T-helper 2 cell (primary cell): ENCODE data around the gene WWC2.

Source experiments
- DNase-seq, 5 experiments: peaks; one replicate each; pipeline versions ENCODE4 v3.0.0 to v3.0.0-alpha.2; 2012 to 2022

The WWC2 gene

DNA sequence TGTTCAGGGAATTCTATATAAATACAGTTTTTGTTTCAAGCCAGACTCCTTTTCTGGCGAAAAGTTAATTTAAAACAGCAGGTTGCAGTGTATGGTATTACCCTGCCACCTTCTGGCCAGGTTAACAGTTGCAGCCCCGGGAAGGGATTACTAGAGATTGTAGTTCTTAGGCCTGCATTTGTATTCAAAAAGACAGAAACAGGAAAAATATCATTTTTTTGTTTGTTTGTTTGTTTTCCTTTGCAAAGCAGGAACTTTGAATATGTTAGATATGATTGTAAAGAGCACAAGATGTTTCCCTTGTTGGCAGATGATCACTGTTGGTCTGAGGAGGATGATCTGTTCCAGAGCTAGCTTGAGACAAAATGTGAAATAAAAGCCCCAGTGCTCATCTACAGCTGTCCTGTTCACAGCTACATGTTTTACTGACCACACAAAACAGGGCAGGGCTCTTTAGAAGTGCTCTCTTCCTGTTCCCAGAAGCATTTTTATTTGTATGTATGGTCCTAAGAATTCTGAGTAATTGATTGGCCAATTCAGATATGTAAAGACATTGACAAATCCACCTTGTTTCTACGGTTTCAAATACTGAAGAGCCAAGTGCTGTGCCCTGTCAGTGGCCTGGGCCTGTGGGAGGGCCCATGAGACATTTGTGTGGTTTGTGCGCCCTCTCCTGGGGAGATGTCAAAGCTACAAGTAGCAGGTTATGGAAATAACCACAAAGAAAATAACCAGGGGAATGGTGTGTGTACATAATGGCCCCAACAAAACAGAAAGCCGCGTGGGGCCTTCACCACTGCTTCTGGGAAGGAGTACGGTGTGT is 163.1 kb downstream of the WWC2 start:
- peak in 4 of 5 experiments; percentile 42 to 70 (median 49) for DNase-seq

DNA sequence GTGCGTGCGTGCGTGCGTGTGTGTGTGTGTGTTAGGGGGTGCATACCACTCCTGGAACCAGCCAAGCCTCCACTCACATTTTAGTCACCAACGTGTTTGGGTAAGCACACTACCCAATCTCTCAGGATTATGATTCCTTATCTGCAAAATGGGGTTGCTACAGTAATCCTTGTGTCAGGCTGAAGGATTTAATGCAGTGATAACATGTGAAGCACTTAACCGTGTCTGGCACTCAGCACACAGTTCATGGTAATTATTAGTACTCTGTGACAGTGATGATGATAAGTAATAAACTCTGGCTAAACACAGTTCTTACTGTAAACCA is 163.7 kb downstream of the WWC2 start:
- no peak for DNase-seq

DNA sequence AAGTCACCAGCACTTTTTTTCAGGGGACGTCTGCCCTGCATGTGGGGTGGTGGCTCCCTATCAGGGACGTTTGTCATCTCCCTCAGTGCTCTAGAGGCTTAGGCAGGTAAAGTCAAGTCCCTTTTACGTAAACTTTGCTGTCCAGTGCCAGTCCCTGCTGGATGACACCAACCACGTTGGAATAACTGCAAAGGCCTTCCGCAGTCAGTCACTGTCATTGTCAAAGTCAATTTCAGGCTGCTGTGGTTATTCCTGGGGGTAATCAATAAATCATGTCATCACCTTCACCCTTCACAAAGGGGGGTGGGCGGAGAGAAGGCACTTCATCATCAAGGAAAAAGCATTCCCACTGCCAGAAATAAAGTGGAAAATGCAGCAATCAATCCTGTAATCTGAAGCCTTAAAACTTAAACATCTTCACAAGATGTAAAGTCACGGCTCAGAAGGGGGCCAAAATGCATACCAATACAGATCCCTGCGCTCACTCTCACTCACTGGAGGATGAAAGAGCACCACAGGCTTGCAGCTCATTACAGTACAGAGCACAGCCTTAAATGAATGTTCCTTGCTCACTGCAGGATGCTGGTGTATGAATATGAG is 164.8 kb downstream of the WWC2 start:
- DNase-seq = no peak

DNA sequence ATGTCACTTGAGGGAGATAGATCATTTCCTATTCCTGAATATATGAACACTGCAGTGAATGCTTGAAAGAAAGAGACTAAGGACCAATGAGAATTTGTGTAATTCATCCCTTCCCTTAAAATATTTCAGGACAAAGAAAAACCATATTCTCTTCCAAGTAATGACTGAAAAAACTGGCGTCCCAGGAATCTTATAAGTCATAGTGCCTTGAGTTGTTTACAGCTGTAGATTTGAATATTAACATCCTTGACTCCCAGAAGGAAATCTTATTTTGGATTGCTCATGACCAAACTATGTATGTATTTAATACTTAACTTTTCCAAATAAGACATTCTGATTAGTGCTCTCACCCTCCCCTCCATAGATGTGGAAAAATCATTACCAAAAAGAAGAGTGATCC is 165.6 kb downstream of the WWC2 start:
- no peak for DNase-seq

DNA sequence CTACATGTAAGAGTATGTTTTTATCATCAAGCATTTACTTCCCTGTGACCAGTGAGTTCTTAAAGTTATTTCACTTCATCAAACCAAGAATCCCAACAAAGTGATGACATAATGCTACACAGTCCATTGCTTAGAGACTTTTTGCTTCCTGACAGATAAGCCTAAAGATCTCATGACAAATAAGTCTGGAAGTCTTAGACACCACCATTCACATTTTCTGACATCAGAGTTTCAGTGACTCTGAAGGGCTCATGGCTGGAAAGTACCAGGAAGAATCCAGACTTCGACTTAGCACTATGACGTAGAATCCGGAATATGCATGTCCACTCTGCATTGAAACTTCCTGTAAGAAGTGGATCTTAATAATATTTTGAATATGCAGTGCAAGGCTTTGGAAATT is 167.3 kb downstream of the WWC2 start:
- DNase-seq = no peak

DNA sequence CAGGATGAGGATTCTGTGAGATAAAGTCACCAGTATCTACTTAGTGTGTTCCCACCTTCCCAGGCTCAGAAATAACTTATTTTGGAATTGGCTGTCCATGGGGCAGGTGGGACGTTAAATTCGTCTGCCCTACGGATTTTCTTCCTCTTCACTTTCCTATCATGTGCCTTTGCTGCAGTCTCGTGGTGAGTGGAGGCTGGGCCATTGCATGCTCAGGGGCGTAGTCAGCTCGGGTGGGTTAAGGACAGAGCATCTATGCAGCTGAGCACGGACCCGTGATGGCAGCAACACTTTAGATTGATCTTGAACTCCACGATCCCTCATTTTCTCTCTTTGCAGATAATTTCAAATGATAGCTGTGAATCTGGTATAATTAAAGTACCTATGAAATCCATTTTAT is 169.5 kb downstream of the WWC2 start:
- no peak for DNase-seq

DNA sequence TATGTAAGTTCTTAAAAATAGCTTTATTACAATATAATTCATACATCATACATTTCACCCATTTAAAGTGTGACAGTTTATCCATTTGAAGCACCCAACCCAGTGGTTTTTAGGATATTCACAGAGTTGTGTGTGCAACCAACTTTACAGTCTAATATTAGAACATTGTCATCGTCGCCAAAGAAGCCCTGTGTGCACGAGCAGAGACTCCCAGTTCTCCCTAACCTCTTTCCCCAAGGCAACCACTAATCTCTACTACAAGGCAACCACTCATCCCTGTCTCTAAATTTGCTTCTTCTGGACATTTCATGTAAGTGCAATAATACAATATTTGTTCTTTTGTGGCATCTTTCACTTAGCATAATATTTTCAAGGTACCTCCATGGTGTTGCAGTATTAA is 173.3 kb downstream of the WWC2 start:
- no peak for DNase-seq

DNA sequence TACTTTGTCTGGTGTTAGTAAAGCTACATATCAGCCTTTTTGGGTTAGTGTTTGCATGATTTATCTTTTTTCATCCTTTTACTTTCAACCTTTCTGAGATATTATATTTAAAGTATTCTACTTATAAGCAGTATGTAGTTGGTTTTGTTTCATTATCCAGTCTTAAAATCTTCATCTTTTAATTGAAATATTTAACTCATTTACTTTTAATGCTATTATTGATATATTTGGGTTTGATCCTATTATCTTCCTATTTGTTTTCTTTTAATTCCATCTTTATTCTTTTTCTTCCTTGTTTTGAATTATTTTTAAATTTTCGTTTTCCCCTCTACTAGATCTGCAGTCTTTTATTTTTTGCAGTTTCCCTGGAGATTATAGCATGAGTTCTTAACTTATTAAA is 177.0 kb downstream of the WWC2 start:
- no peak for DNase-seq

DNA sequence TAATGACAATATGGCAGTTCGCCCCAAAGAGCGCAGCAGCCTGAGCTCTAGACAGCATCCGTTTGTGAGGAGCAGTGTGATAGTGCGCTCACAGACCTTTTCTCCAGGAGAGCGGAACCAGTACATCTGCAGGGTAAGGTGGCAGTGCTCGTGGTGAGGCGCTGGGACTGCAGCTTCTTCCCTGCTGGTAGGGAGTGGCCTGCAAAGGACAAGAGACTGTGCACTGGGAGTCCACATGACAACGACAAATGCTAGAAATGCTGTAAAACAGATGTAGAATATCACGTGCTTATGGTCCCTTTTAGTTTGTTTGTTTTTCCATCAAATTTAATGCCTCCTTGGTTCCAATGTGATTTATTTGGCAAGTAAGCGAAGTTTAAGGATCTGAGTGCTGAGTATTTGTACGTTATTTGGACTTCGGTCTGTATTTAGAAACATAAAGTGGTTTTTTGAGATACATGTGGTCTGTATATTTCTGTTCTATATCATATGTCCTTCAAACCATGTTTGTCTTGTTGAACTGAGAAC is 185.3 kb downstream of the WWC2 start:
- no peak for DNase-seq

DNA sequence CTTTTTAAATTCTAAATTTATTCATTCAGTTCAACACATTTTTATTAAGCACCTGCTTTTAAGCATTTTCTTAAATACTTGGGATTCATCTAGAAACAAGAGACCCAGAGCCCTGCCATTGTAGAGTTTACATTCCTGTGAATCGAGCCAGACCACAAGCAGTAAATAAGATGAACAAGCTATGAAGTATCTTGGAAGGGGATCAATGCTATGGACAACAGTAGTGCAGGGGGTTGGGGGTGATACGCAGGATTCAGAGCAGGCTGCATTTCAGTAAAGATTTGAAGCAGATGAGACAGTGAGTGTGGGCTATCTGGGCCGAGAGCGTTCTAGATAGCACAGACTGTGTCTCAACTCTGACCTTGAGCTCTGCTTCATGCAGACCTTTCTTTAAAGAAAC is 185.9 kb downstream of the WWC2 start:
- DNase-seq = no peak

DNA sequence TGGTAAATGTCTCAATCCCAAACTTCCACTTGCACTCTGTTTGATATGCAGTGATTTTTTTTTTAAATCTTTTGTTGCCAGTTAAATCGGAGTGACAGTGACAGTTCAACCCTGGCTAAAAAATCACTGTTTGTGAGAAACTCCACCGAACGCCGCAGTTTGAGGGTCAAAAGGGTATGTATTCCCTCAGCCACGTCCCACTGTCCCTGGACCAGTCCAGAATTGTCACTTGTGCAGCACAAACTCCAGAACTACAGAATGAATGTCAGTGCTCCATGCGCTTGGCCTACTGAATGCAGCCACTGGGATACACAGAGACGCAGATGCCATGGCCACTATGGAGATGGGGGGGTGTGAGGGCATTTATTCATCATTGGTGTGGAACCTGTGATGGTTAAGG is 186.8 kb downstream of the WWC2 start:
- DNase-seq = no peak

DNA sequence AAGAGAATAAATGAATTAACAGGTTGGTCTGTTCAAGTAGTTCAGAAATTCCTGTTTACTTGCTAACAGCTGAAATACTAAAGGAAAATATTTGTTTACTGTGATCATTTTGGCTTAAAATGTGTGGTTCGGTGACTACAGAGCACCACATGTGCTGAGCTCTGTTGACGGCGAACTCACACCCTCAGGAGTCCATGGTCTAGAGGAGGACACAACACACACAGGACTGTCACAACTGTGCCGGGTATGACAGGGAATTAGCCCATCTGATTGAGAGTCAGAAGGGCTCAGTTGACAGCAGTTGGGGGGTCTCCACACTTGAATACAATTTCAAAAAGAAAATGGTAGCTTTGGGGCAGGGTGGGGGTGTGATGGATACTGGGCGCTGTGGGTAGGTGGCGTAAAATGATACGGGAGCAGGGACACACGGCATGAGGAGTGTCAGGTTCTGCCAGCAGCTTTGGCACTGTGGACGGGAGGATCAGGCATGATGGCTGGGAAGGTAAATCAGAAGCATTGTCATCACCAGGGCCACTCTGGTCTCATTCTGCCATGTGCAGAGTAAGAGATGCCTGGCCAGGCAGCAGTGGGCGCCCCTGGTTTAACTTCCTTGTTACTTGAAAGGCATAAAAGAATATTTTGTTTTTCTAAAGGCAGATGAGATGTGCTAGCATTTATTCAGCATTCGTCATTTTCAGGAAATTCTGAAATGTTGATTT is 187.7 kb downstream of the WWC2 start:
- no peak for DNase-seq

DNA sequence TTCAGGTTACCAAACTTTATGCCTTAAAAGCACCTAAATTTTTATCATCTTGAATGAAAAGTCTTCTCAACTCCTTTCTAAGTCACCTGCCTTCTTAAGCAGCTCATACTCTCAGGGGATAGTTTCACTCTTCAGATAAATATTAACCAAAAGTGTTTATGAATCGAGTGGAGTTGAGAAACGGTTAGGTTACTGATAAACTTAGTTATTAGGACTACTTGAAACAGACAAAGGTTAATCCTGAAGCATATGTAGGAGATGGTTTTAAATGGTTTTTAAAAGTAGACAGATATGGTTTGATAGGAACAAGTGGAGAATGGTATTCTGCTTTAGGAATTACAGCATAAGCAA is 188.2 kb downstream of the WWC2 start:
- no peak for DNase-seq

DNA sequence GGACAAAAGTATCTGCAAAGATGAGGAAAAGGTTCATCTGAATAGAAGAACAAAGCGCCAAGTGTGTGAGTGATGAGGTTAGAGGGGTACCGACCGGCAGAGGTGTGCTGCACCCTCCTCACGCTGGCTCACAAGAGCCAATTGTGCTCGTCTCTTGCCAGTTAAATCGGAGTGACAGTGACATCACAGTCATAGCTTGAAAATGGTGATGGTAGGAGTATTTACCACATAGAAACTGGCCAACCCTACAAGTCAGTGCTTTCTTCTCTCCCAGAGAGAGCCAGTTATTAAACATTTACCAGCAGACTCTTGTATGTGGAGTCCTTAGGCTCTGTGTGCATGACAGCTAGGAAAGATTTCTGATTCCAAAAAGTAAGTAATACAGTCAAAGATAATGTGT is 188.6 kb downstream of the WWC2 start:
- no peak for DNase-seq

DNA sequence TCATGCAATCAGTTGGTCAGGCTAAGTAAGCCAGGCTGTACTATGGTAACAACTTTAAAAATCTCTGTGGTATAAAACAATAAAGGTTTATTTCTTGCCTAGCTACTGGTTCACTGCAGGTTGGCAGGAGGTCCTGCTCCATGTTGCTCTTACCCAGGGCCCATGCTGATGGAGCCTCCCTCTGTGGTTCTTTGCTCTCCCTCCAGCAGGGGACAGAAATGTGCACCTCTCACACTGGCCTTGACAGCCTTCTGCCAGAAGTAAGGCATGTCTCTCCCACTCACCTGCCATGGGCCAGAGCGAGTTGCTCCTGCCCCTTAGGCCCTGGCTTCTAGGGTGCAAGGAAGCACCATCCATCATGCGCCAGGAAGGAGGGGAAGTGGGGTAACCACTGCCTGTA is 189.9 kb downstream of the WWC2 start:
- DNase-seq = no peak

DNA sequence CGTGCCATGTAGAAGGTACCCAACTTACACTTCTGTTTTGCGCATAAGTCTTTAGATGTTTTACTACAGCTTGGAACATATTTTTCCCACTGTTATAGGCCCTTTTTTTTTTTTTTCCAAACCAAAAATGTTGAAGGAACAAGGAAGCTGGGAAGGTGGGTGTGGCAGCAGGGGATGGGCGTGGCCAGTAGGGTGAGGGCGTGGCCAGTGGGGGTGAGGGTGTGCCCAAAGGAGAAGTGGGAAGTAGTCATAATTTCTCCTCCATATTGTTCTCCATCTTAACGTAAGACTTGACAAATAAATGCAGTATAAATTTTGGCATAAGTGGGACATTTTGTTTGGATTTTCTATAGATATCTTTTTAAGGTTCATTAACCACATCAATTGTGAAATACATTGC is 190.6 kb downstream of the WWC2 start:
- no peak for DNase-seq

DNA sequence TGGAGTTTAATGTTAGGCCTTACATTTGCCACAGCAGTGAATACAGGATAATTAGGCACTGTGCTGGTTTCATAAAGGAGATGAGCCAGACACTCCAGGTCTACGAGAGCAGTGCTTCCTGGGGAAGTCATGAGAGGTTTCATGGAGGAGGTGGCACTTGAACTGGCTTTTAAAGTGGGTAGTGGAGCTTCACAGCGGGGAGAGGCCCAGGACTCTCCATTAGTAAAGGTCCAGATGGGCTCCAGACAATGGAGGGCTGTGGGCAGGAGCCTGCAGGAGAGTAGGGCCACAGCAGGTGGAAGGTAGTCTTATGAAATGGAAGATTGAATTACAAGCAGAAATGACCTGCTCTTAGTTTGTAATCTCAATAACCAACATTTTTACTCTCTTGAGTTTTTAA is 192.0 kb downstream of the WWC2 start:
- no peak for DNase-seq

DNA sequence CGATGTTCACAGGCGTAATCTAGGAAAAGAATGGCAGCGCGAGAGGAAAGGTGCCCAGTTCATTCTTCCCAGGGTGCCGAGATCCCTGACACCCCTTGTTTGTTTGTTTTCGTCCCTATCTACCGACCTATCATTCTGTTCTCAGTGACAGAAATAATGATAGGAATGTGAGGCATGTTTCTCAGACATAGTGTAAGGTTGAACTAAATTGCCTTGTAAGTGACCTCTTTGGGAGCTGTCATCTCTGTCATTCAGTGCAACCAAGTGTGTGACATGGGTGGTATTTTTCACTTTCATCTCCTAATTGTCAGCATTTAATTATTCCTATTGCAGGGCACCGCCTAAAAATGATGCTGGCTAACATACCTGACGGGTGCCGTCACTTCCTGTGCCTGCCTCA is 196.7 kb downstream of the WWC2 start:
- DNase-seq = no peak

DNA sequence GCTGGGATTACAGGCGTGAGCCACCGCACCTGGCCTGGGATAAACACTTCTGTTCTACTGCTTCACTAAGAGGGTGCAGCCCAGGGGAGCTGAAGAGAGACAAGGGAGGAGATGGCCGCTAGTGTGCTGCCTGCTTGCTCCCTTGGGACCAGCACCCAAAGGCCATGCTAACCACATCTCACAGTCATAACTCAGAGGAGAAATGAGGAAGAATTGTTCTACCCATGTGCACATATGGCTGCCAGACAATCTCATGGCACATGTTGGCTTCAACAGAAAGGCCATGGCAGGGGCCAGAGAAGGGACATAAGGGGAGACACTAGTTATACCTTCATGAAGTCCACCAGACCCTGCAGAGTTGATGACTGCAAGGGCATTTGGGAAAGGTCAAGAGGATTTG is 198.6 kb downstream of the WWC2 start:
- no peak for DNase-seq

DNA sequence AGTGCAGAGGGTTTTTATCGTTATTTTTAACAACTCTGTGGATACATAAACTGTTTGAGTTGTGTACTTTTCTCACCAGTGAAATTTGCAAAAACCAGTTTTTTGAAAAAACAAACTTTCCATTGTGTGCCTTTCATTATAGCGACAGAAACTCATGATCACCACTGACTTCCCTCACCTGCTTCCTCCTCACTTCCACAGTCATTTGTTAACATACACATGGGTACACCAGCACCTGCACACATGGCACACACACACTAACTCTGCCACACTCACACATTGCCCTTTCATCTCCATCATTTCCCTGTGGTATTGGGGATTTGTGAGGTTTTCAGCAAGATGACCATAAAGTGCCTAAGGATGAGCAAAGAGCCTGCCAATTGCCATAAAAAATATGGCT is 200.4 kb downstream of the WWC2 start:
- peak in 1 of 5 experiments; percentile 3 for DNase-seq

DNA sequence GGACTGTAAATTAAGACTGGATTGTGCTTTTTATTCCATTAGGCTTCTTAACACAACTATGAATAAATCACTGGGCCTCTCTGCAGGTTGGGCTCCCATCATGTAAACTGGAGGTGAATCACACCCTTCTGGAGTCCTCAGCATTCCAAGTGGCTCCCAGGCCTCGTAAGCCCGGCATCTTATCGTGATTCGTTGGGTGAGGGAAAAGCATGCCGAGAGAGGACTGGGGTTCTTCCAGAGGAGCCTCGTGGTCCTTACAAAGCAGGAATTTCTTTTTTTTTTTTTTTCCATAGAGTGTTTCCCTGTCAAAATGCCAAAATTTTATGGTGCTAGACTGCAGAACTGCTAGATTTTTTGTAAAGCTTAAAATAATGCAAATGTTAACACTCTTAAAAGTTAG is 201.0 kb downstream of the WWC2 start:
- DNase-seq = no peak

DNA sequence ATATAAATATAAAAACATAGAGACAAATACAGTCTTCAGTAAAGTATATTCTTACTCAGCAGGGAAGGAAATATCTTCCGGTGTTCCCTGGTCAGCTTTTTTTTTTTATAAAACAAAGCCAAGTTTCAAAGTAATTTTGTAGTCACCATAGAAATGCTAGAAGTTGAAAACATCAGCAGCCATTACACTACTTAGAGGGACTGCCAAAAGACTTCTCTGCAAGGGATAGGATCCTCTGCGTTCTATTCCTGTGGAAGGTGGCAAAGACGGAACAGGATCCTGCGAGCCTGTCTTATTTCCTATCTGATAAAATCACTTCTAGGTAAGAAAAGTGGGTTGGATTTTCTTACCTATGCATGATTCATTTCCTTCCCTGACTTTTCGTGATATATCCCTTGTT is 201.6 kb downstream of the WWC2 start:
- DNase-seq = no peak

DNA sequence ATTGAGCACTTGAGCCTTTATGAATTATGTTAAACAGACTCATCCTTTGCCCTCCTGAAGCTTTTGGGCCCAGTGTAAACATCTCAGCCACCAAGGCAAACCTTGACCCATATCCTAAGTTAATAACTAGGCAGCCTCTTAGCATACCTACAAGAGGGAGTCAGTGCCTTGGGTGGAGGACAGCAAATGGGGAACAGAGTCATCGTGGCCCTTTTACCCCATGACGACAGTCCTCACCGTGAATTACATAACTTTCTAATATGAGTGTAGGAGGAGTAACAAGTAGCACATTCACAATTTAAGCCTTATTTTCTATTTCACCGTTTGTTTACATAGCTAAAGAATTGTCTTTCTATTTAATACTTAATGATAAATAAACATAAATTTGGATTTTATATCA is 204.2 kb downstream of the WWC2 start:
- no peak for DNase-seq

DNA sequence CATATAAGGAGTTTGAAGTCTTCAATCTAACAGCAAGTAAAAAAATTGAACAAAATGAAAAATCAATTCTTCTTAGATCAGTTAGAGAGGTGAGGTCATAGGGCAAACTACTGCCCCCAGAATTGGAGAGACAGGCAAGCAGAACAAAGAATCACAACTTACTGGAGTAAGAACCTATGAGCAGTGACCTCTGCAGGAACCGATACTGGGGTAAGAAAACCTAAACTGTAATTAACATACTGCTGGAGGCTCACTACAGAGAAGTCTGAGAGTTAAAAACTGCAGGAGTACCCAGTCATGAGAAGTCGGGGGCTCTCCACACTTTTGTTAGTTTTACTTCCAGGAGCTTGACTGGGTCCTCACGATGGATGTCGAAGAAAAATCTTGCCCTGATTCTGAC is 205.0 kb downstream of the WWC2 start:
- no peak for DNase-seq
